Activated effector memory CD4-positive, alpha-beta T cell treated with anti-CD3 and anti-CD28 coated beads, Interleukin-2, amount 50 U/mL, for 16 hours (primary cell): ENCODE results near the gene SCFD2.
"Not testable (repeated sequence)": the region's sequence is repeated elsewhere in the genome, so short reads cannot be mapped to it uniquely, and the experiment has no call there.

ENCODE experiments used
- DNase-seq: peaks from one replicate; pipeline ENCODE4 v3.0.0-alpha.2; 2020

SCFD2 gene

GRCh38 chr4:53005149-53005546 lies 360.7 kb downstream of the SCFD2 start:
- no peak for DNase-seq

- no peak for DNase-seq
Observed at GRCh38 chr4:53004497-53005148, 361.2 kb downstream of the SCFD2 start.

- DNase-seq: no peak
Observed at GRCh38 chr4:53003959-53004358, 361.9 kb downstream of the SCFD2 start.

- no peak for DNase-seq
Observed at GRCh38 chr4:53000560-53000959, 365.3 kb downstream of the SCFD2 start.

GRCh38 chr4:52999626-53000025 lies 366.2 kb downstream of the SCFD2 start:
- DNase-seq: no peak

- DNase-seq: no peak
Observed at GRCh38 chr4:52998413-52998812, 367.4 kb downstream of the SCFD2 start.

GRCh38 chr4:52997132-52997416 lies 368.8 kb downstream of the SCFD2 start:
- DNase-seq: no peak

GRCh38 chr4:52996261-52997131 lies 369.4 kb downstream of the SCFD2 start:
- DNase-seq: no peak

- DNase-seq: no peak
Observed at GRCh38 chr4:52995360-52996030, 370.4 kb downstream of the SCFD2 start.

- DNase-seq: no peak
Observed at GRCh38 chr4:52994567-52994966, 371.3 kb downstream of the SCFD2 start.

- no peak for DNase-seq
Observed at GRCh38 chr4:52993771-52994170, 372.1 kb downstream of the SCFD2 start.

GRCh38 chr4:52992551-52992950 lies 373.3 kb downstream of the SCFD2 start:
- not testable (repeated sequence) for DNase-seq

- no peak for DNase-seq
Observed at GRCh38 chr4:52991472-52991871, 374.4 kb downstream of the SCFD2 start.

GRCh38 chr4:52990706-52991105 lies 375.2 kb downstream of the SCFD2 start:
- DNase-seq: no peak

- no peak for DNase-seq
Observed at GRCh38 chr4:52989865-52990264, 376.0 kb downstream of the SCFD2 start.

GRCh38 chr4:52987392-52988056 lies 378.3 kb downstream of the SCFD2 start:
- no peak for DNase-seq

GRCh38 chr4:52984462-52984881 lies 381.4 kb downstream of the SCFD2 start:
- DNase-seq: no peak

- DNase-seq: no peak
Observed at GRCh38 chr4:52983563-52984303, 382.1 kb downstream of the SCFD2 start.

- DNase-seq: no peak
Observed at GRCh38 chr4:52982946-52983340, 382.9 kb downstream of the SCFD2 start.

GRCh38 chr4:52982255-52982945 lies 383.5 kb downstream of the SCFD2 start:
- no peak for DNase-seq

- DNase-seq: no peak
Observed at GRCh38 chr4:52979821-52980590, 385.9 kb downstream of the SCFD2 start.
